HG03139 (cell line): ENCODE data around the gene REV1.
"Not testable (repeated sequence)": the region's sequence is repeated elsewhere in the genome, so short reads cannot be mapped to it uniquely, and the experiment has no call there.

Source experiments
- ATAC-seq: cut with Tn5 transposase; IDR thresholded peaks from one replicate; pipeline ENCODE4 v1.9.1; 2021; ENCODE audit not compliant: unreplicated experiment

REV1 gene

DNA sequence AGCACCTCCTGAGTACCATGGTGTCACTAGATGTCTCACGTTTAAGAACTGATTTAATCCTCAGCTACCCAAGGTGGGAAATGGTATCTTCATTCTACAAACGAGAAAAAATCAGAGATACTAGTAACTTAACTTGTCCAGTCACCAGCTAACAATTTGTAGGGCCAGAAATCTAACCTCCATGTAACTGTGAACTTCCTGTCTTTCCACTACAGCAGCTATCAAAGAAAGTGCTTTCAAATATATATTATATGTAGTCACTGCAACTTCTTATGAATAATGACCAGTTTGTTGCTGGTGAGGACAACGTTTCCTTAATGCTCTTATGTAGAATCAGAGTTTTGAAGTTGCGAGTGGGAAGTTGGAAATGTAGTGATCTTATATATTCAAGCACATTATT lies 1.9 kb downstream of the REV1 start:
- no peak for ATAC-seq

DNA sequence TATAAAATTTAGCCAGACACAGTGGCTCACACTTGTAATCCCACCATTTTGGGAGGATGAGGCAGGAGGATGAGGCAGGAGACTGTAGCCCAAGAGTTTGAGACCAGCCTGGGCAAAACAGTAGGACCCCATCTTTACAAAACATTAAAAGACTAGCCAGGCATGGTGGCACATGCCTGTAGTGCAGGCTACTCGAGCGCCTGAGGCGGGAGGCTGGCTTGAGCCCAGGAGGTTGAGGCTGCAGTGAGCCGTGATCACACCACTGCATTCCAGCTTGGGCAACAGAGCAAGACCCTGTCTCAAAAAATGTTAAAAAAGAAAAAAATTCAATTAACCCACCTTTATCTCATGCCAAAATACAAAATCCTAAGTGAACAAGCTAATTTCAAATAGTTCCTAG lies 4.0 kb downstream of the REV1 start:
- no peak for ATAC-seq

DNA sequence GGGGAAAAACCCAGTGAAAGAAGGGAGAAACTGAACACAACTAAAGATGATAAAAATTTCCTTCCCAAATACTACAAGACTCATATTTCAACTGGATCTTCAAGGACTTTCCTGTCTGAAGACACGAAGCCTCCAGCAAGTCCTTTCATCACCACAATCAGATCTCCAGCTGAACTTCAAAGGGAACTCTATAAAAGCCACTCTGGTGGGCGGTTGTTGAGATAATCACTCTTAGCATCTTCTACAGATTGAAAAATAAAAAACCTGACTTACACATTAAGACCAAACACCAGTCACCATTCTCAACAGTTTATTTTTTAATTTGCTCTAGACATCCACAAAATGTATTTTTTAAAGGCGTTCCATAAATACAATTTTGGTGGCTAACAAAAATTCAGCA lies 4.4 kb downstream of the REV1 start:
- ATAC-seq: no peak

DNA sequence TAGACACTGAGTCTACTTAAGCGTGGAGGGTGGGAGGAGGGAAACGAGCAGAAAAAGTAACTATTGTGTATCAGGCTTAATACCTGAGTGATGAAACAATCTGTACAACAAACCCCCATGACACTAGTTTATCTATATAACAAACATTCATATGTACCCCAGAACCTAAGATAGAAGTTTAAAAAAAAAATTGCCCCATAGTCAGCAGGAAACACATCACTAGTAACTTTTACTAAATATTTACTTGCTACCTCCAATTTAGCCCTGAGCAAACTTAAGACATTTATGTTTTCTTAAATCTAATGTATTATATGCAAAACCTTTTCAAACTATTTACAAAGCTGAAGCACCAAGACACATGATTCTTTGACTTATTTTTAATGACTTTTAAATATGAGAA lies 5.6 kb downstream of the REV1 start:
- ATAC-seq: no peak

DNA sequence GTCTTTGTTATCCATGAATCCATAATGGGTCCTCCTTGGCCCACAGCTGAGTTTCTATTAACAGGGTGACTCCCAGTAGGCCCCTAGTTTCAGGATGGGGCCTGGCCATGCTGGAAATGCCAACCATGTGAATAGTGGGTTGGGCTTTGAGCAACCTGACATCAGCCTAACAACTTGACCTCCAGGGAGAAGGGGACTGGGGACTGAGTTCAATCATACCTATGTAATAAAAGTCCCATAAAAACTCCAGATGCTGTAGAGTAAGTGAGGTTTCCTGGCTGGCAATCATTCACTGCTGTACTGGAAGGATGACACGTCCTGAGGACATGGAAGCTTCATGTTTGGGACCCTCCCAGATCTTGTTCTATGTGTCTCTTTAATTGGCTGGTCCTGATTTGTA lies 7.9 kb downstream of the REV1 start:
- no peak for ATAC-seq

DNA sequence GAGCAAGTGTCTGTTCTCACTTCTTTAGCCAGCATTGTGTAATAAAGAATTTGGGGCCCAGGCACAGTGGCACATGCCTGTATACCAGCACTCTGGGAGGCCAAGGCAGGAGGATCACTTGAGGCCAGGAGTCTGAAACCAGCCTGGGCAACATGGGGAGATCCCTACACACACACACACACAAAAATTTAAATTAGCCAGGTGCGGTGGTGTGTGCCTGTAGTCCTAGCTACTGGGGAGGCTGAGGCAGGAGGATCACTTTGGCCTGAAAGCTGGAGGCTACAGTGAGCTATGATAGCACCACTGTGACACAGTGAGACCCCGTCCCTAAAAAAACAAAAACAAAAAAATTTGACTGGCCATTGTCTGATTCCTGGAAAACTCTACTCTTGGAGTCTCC lies 8.3 kb downstream of the REV1 start:
- no peak for ATAC-seq

DNA sequence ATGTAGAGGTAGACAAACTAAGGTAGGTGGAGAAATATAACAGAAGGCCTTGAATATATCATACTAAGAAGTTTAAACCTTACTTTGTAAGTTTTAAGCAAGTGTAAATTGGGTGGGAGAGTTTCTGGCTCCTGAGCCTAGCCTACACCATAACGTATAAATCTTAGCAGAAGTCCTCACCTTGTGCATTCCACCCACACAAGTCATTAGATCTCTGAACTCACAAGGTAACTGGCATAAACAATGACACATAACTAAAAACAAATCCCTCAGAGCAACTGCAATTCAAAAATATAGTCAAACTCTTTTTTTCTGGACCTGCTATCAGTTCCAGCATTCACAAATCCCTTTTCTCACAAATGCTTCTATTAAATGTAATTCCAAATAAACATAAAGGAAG lies 9.4 kb downstream of the REV1 start:
- ATAC-seq: no peak

DNA sequence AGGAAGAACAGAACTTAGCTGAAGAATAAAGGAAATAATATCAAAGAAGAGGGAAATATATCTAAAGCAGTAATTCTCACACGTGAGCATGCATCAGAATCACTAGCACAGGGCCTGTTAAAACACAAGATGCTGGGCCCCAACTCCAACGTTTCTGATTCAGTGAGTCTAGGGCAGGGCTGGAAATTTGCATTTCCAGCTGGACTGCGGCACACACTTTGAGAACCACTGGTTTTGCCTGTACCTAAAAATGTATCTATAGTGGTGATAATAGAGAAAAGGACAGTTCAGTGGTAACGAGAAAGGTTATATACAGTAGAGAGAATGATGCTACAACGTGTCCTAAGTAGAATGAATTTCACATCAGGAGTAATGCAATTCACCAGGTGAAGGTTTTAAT lies 11.2 kb downstream of the REV1 start:
- ATAC-seq: no peak

DNA sequence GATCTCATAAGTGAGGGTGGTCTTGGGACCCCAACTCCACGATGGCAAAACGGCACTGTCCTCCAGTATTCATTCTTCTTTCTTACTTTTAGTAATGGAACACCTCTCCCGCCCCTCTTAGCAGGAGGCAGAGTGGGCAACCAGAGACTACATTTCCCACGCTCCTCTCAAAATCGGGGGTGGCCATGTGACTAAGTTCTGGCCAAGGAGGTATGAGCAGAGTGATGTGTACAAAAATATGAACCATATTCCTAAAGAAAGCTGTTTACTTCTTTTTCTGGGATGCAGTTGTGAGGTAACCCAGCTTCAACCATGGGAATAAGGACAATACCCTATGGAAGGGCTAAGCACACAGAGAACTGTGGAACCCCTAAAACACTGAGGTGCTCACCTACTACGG lies 12.8 kb downstream of the REV1 start:
- no peak for ATAC-seq

DNA sequence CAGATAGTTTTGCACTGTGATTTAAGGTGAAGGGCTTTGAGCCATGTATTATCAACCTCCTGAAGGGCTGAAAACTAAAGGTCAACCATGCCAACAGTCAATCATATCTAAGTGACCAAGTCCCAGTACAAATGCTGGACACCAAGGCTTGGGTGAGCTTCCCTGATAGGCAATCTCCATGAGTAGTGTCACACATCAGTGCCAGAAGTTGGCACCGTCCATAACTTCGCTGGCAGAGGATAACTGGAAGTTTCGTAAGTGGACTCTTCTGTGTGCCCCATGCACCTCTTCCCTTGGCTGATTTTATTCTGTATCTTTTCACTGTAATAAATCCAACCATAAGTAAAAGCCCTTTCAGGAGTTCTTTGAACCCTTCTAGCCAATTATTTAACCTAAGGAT lies 13.2 kb downstream of the REV1 start:
- no peak for ATAC-seq

DNA sequence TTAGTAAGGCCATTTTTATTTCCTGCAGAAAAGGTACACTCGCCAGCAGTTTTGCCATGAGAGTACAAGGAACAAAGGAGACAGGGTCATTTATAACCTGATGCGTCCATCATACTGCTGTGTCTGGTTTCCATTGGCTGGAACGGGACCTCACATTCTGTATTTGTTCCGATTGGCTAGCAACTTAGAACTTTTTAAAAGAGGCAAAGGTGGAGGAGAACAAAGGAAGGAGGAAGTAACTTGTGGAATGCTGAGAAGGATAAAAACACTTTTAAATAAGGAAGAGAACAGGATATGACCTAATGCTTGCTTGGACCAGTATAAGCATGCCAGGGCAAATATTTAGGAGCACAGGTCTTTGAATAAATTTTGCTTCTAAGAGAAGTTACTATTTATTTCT lies 14.7 kb downstream of the REV1 start:
- not testable (repeated sequence) for ATAC-seq

DNA sequence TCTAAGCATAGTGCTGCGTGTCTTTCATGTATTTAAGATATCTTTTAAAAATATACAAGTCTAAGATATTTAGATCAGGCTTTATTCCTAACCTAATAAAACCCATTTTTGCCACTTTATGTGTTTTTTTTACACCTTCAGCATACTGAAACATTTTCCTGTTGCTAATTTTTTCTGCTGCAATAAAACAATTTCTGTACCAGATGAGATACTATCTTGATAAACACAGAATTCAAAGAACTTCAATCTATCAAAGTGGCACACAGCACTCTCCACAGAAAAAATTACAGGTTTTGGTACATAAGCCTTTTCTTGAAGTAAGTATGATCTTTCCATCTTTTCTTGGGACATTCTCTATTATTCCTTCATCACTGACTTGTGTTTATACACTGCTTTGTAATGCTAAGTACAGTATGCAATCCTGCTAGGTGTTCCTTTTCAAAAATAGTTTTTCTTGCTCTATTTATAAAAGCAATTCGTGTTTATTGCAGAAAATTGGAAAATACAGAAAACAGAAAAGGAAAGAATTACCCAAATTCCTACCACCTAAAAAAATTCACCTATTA lies 16.2 kb downstream of the REV1 start:
- ATAC-seq: no peak

DNA sequence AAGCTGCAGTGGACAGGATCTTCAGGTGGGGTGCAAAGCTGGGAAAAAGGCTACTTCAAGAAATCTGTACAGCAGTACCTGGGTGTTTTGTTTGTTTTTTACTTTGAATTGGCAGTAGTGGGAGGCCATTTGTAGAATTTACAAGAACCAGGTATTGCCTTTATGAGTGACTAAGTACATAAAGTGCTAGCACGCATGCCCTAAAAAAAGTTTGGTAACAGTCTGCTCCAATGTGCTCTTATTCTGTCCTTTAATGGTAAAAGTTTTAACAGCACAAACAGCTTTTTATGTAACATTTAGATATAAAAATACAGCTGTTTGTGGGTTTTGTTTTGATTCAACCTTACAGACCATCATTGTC lies 17.2 kb downstream of the REV1 start:
- no peak for ATAC-seq

DNA sequence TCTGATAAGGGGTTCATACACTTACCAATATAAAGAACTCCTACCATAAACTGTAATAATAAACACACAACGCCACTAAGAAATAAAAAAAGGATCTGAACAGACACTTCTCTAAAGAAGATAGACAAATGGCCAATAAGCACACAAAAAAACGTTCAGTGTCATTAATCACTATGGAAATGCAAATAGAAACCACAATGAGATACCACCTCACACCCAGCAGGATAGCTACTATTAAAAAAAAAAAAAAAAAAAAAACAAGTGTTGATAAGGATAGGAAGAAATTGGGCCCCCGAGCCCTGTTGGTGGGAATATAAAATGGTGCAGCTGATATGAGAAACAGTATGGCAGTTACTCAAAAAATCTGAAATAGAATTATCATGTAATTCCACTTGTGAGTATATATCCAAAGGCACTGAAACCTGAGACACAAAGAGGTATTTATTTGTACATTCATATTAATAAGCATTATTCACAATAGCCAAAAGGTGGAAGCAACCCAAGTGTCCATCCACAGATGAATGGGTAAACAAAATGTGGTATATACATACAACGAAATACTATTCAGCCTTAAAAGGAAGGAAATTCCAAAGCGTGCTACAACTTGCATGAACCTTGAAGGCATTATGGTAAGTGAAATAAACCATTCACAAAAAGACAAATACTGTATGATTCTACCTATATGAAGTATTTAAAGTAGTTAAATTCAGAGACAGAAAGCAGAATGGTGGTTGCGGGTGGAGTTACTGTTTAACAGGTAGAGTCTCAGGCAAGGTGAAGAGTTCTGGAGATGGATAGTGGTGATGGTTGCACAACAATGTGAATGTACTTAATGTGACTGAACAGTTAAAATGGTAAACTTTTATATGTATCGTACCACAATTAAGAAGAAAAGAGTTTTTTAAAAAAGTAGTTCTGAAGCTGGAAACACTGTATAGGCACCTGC lies 17.9 kb downstream of the REV1 start:
- ATAC-seq: no peak

DNA sequence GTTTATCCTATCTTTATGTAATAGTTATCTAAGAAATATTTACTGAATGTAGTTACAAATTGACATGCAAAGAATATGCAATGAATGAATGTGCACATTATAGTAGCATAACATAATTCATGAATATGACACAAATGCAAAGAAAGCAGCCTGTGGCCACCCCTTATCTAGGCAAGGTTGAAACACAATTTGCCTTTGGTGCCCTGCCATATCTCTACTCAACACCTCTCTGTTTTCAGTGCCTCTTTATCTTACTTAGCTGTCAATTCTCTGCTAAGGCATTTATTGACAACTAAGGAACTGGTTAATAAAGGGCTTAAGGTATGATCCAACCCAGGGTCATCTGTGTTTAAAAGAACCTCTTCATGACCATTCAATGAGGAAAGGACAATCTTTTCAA lies 18.9 kb downstream of the REV1 start:
- no peak for ATAC-seq

DNA sequence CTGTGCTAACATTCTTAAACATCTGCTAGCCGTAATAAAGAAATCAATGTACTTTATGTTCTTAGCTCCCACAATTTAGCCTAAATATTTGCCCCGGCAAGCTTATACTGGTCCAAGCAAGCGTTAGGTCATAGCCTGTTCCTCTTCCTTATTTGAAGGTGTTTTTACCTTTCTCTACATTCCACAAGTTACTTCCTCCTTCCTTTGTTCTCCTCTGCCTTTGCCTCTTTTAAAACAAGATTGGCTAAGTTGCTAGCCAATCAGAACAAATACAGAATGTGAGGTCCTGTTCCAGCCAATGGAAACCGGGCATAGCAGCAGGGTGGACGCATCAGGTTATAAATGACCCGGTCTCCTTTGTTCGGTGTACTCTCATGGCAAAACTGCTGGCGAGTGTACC lies 19.4 kb downstream of the REV1 start:
- not testable (repeated sequence) for ATAC-seq

DNA sequence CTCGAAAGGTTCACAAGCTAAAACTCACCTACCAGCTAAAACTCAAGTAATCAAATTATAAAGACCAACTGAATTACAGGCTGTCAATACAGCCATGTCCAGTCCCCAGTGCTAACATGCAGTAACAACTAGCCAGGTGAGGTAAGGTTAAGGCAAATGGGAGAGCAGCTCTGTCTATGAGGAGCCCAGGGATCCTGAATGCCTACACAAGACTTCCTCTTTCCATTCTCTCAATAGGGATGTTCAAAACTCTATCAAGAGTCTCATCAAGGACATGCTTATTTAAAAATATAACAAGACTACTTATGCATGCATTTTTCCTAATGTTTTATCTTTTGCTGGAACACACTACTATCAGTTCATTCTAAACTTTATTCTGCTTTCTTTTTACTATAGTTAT lies 20.4 kb downstream of the REV1 start:
- ATAC-seq: no peak

DNA sequence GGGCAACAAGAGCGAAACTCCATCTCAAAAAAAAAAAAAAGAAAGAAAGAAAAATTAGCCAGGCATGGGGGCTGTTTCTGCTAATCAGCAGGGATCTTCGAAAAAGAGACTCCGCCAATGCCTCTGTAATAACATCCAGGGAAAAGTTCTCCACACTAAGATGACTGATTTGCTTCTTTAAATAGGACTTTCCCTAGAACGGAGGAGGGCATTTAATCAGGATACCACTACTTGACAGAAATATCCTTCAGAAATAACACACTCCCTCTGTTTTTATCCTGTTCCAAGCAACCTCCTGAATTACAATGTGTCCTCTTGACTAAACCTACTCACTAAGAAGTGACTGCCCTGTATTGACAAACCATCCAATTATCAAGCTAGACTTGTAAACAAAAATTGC lies 21.7 kb downstream of the REV1 start:
- ATAC-seq: no peak

DNA sequence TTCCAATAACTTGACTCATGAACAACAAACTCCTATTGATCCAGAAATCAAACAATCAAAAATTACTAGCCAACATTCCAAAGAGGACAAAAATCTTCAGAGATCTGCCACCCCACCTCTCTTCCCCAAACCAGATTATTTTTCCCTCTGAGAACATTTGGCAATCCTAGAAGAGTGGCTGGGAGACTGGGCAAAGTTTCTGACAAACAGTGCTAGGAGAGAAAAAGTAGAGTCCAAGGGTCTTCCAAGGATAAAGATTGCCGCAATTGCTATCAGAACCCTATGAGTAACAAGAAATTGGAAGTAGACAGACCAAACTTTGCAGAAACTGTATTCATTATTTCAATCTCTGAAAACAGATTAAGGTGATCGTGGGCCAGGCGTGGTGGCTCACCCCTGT lies 22.4 kb downstream of the REV1 start:
- no peak for ATAC-seq

DNA sequence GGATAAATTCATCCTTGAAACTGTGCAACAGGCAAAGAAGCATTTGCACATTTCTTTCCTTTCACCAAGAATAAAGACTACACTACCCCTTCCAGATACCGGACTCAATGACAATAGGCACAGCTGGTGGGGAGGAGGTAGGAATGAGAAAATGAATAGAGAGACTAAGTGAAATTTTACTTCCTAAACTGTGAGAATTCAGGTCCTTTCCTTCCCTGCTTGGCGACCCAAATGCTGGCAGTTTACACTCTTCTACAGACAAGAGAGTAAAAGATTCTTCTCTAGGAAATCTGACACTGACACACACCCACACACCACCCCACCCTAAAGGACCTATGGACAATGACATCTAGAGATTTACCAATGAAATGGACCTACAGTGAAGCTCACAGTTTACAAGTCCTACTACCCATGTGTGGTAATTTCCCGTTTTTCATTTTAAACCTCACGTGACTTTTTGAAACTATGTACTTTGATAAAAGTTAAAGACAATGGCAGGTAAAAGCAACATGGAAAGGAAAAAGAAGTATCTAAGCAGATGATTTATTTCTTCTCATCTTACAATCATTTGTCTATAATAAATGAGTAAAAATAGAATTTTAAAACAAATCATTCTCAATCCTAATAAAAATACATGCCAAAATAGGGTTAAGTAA lies 27.9 kb downstream of the REV1 start:
- no peak for ATAC-seq

DNA sequence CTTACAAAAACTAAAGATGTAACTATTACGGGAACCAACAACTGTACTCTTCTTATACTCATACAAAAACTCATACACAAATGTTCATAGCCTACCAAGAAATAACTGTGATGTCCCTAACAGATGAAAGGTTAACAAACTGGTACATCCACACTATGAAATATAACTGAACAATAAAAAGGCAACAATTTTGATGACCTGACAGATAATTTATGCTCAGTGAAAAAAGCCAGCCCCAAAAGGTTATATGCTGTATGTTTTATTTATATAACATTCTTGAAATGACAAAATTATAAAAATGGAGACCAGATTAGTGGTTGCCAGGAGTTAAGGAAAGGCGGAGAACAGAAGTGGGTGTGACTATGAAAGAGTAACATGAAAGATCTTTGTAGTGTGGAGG lies 31.3 kb downstream of the REV1 start:
- no peak for ATAC-seq

DNA sequence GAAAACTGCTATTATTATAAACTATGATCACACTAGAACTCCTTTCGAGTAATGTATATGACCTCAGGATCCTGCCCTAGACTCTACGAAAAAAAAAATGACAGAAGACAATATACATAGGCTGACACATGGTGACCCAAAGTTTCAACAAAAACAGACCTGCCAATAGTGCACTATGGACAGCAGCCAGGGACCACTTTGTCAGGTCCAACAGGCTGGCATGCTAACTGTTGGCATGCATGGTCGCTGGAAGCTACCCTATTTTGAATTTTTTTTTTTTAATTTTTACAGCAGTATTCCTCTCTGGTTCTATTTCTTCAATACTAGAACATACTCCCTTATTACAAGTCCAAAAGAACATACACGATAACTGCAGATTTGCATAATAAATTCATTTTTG lies 38.1 kb downstream of the REV1 start:
- no peak for ATAC-seq
